KG1 (cell line): Measurements from ENCODE around the gene ZNF544.

Experiments used
- DNase-seq: peaks from one replicate; lab custom pipeline; 2025; lab: John Stamatoyannopoulos, UW

ZNF544 gene

GRCh38 chr19:58228585-58229254 lies at the start of gene ZNF544:
Gene ZNF544 (plus strand): TSS chr19:58228914. CDS start chr19:58244024, 15,110 bp downstream.
- peak; percentile 73 for DNase-seq

DNA sequence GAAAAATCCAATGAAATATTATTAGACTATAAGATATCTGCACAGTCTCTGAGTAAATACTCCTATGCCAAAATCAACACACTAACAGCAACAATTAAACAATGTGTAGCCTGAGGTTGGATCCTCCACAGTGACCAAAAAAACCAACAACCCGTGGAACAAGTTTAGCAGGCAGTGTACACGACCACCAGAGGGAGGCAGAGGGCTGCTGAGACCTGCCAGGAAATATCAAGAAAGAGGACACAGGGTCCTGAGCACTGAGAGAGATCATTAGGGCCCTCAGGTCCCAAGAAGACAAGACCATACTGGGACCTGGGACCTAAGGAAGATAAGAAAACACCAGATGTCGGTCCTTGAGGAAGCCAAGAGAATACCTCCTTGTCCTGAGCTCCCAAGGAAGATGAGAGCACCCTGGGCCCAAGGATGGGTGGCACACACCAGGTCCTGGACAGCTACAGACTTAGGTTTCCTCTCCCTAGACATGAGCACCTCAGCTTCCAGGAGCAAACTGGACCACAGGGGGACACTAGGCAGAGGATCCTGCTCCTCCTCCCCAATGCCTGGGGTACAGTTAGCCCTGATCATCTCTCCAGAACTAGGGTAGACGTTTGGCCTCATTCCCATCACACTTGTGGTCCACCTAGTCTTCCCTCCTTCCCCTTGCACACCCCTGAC lies 46.7 kb upstream of the ZNF544 start:
- peak; percentile 84 for DNase-seq

- no peak for DNase-seq
These were observed 46.1 kb upstream of the ZNF544 start for GRCh38 chr19:58182577-58182988.

DNA sequence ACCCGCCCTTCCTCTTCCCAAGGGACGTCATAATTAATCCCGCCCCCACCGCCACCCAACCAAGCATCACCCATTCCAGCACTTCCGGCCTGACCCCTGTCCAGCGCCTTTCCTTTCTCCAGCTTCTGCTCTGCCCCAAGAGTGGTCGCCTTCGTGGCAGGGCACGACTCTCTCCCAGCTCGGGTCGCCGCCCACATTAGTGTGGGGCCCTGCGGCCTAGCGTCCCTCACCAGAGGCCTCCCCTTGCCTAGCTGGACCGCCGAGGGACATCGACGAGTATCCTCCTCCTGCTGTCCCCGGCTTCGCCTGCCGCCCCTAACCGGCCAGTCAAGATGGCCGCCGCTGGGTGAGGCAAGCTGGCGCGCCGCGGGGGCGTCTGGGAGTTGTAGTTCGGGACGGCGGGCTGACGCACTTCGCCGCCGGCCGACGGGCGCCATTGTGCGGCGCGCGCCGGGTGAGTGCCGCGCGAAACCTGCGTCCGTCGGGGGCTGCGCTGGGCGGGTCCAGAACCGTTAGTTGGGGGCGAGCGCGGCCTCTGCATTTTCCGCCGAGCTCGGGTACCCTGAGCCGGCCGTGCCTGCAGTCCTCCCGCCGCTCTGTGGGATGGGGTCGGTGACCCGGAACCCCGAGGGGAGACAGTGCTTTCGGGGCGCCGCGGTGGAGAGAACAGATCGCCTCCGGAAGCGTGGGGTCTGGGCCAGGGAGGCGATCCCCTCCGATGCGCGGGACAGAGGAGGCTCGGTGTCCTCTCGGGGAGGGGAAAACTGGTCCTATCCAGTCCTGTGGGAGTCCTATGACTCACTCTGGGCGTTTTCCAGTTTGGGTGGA lies 45.5 kb upstream of the ZNF544 start, which contains the start of gene ZNF274:
Gene ZNF274, plus strand, starts transcription at position 73 of the 828 bp plus-strand sequence. CDS start 905 bp downstream, outside the sequence.
- peak; percentile 92 for DNase-seq

DNA sequence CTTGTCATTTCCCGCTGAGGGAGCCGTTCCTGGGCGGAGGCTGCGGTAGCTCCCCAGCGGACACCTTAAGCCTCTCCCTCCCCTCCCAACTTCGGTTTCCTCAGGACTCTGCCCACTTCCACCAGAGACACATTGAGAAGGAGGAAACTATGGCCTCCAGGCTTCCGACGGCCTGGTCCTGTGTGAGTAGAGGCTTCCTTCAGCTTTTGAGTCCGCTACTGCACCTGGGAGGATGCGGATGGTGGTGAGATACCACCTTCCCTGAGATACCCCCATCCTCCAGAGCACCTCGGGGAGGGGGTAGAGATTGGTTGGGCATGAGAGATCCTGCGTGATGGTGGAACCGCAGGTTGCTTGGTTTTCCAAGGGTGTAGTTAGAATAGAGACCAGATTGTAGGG lies 44.9 kb upstream of the ZNF544 start:
- peak; percentile 44 for DNase-seq

- peak; percentile 45 for DNase-seq
These were observed 31.7 kb upstream of the ZNF544 start for GRCh38 chr19:58196901-58197616.

DNA sequence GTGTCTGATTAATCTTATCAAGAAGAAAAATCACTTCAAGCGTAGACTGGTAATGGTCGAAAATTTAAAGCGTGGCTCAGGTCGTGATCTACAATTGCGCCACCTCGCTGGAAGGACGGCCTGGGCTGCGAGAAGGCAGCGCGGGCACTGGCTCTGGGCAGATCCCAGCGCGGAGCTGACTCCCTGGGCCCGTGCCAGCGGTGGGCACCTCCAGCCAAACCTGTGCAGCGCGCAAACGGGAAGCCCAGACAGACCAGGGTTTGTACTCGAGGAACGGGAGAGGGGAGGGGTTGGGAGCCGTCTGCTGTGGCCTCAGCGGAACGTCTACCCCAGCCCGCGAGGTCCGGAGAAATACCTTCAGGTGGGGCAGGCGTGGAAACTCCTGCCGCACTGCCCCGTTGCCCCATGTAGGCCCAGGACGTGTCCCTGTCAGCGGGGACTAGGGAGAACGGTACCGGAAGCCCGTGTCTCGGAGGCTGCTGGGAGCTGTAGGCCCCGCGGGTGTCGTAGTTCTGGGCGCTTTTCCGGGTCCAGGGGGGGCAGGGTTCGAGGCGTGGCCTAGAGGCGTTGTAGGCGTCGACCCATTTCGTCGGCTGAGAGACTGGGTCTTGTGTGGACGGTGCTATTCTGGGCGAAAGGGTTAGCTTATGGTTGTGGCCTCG lies 24.8 kb upstream of the ZNF544 start:
- no peak for DNase-seq

DNA sequence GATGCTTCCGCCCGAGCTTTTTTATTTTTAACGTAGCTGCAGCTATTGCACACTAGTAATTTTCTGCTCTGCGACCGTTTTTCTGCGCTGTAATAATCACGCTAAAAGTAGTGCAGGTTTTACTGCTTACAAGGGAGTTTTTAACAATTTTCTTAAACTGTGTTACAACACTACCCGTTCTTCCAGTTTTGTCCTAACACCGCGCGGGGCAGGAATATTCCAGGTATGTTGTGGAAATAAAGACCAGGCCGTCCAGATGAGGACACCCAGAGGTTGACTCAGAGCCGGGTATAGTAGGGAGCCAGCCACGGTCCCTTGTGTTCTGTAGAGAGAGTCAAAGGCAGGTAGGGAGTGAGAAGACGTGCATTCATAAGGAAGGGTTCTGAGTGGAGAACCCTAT lies 24.1 kb upstream of the ZNF544 start:
- DNase-seq = no peak

DNA sequence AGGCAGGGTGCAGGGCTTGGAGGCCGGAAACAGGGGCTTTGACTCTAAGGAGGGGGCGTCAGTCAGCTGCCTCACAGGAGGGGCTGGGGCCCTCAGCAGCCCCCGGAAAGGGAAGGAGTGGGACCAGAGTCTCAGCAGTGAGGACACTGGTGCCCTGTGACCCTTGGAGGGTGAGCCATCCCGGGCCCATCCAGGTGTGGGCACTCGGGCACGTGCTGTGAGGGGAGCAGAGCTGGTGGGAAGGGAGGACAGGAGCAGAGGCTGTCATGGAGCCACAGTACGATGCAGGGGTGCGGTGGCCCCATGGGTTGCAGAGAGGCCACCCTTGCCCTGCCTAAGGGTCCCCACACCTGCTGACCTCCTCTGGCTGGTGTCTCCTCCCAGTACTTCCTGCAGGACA lies 19.1 kb upstream of the ZNF544 start:
- DNase-seq = no peak

- DNase-seq = no peak
These were observed 16.2 kb upstream of the ZNF544 start for GRCh38 chr19:58212336-58213074.

- no peak for DNase-seq
These were observed 15.7 kb upstream of the ZNF544 start for GRCh38 chr19:58213075-58213369.

GRCh38 chr19:58217069-58217481 lies 11.6 kb upstream of the ZNF544 start:
- no peak for DNase-seq

DNA sequence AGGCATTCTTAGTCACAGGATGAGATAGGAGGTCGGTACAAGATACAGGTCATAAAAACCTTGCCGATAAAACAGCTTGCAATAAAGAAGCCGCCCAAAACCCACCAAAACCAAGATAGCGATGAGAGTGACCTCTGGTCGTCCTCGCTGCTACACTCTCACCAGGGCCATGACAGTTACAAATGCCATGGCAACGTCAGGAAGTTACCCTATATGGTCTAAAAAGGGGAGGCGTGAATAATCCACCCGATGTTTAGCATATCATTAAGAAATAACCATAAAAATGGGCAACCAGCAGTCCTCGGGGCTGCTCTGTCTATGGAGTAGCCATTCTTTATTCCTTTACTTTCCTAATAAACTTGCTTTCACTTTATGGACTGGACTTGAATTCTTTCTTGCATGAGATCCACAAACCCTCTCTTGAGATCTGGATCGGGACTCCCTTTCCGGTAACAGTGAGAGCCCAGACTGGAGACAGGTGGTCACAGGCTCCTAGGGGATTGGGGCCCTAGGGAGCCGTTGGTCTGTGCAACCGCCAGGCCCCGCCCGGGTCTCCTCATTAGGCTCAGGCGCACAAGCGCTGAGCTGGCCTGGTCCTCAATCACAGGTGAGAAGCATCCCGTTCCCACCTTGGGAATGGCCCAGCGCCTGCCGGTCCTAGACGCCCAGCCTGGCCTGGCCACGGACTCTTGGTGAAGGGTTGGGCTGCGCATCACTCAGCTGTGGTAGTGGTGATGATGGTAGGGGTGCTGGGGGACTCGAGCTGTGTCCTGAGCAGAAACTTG lies 10.9 kb upstream of the ZNF544 start:
- no peak for DNase-seq

DNA sequence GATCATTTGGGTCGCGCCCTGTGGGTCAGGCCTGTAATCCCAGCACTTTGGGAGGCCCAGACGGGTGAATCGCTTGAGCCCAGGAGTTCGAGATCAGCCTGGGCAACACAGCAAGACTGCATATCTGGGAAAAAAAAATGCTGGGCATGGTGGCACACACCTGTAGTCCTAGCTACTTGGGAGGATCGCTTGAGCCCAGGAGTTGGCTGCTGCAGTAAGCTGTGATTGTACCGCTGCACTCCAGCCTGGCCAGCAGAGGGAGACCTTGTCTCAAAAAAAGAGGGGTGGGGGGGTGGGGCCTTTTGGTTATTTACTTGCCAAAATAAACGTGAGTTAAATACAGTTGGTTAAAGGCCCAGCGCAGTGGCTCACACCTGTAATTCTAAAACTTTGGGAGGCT lies 9.8 kb upstream of the ZNF544 start:
- no peak for DNase-seq

GRCh38 chr19:58227964-58228584 lies 640 bp upstream of the ZNF544 start:
- DNase-seq = peak; percentile 76

GRCh38 chr19:58229255-58229639 lies 533 bp downstream of the ZNF544 start:
- no peak for DNase-seq

DNA sequence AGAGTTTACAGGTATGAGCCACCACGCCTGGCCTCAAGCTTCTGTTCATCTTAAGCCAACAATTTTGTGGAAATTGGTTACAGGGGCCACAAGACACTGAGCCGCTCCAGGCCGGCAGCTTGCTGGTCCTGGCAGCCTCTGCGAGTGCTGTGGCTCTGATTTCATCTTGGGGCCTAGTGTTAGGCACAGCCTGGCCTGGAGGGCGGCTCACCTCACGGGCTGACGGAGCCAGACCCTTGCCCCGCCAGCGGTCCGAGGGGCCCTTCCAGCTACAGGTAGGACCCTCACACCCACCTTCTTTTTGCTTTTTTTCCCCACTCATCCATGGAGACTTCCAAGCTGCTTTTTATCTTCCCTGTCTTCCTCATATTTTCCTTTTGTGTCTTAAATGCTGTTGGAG lies 8.6 kb downstream of the ZNF544 start:
- no peak for DNase-seq

GRCh38 chr19:58243351-58243750 lies 14.6 kb downstream of the ZNF544 start:
- no peak for DNase-seq

DNA sequence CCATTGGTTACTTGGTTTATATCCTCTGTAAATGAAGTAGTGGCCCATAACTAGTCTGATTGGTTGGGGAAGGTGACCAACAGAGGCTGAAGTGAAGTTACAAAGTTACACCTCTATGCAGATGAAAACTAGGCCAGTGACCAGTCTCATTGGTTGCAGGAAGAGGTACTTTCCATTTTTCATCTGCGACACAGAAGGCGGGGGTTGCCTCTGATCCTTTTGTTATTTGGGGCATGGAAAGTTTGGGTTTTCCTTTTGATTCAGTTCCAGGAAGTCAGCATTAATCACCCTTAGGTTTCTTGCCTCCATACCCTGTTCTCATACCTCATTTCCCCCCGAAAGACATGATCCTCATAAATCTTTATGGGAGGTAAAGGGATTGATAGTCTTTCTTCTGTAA lies 20.2 kb downstream of the ZNF544 start:
- no peak for DNase-seq
